ENCODE data around the gene HDAC4.
A peak's percentile ranks its signal among the peaks of the same experiment; 100 is the strongest.
"Not testable (repeated sequence)": the region's sequence is repeated elsewhere in the genome, so short reads cannot be mapped to it uniquely, and the experiment has no call there.

HDAC4 gene

DNA sequence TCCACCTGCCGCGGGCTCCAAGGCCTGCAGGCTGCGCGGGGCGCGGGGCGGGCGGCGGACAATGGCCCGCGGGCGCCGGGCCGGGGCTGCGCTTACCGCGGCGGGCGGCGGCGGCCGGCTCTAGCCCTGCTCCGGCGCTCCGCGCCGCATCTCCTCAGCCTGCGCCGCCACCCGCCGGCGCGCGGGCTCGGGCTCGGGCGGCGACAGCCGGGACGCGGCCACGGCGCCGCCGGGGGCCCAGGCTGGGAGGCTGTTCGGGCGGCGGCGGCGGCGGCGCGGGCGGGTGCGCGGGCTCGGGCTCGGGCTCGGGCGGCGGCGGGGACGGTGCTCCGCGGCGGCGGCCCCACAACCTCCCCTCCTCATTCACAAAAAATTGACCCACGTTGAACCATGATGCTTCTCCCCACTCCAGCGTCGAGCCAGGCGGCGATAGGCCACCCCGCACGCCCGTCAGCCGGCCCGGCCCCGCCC is at the start of gene HDAC4:
Gene HDAC4 (minus strand): TSS at position 425 of the 471 bp plus-strand sequence. CDS start 48,321 bp downstream, outside the sequence.
- peak within 1 kb of the TSS; percentile 80 for H3K4me3 ChIP-seq (ENCODE audit: low read depth, low read length)
- no peak for DNase-seq (ENCODE audit: low read depth)

DNA sequence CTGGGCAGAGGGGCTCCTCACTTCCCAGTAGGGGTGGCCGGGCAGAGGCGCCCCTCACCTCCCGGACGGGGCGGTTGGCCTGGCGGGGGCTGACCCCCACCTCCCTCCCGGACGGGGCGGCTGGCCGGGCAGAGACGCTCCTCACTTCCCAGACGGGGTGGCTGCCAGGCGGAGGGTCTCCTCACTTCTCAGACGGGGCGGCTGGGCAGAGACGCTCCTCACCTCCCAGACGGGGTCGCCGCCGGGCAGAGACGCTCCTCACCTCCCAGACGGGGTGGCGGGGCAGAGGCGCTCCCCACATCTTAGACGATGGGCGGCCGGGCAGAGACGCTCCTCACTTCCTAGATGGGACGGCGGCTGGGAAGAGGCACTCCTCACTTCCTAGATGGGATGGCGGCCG is 48.6 kb upstream of the HDAC4 start:
- not testable (repeated sequence) for DNase-seq (ENCODE audit: low read depth); H3K4me3 ChIP-seq (ENCODE audit: low read depth, low read length)

DNA sequence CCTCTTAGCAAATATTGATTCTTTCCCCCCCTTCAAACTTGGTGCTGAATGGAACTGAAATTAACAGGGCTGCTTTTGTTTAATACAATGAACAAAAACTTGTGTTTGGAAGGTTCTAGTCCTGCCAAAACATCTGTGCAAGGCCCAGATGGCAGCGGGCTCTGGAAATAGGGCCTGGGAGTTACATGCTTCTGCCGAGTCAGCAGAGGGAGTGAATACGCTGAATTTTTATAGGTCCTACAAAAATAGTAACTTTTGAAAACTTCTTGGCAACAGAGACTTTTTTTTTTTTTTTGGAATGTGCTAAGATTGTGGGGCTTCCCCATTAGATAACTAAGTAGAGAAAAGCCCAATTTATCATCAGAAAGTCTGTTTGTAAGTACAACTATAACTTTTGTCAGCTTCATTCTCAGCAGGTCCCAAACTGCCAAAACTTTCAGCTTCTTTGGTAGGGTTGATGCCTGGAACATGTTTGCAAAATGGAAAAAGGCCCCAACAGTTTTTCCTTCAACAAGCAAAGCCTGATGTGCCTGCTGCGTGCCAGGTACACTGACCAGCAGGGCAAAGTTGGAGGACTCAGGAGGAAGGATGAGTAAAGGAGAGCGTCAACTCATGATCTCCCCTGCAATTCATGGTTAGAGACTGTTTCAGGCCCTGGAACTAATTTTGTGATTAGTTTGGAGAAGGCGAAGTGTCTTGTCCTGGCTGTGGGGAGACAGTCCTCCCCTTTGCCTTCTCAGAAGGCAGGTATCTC is 45.1 kb upstream of the HDAC4 start:
- no peak overlapping the region for H3K4me3 ChIP-seq (ENCODE audit: low read depth, low read length)
- no peak for DNase-seq (ENCODE audit: low read depth)

DNA sequence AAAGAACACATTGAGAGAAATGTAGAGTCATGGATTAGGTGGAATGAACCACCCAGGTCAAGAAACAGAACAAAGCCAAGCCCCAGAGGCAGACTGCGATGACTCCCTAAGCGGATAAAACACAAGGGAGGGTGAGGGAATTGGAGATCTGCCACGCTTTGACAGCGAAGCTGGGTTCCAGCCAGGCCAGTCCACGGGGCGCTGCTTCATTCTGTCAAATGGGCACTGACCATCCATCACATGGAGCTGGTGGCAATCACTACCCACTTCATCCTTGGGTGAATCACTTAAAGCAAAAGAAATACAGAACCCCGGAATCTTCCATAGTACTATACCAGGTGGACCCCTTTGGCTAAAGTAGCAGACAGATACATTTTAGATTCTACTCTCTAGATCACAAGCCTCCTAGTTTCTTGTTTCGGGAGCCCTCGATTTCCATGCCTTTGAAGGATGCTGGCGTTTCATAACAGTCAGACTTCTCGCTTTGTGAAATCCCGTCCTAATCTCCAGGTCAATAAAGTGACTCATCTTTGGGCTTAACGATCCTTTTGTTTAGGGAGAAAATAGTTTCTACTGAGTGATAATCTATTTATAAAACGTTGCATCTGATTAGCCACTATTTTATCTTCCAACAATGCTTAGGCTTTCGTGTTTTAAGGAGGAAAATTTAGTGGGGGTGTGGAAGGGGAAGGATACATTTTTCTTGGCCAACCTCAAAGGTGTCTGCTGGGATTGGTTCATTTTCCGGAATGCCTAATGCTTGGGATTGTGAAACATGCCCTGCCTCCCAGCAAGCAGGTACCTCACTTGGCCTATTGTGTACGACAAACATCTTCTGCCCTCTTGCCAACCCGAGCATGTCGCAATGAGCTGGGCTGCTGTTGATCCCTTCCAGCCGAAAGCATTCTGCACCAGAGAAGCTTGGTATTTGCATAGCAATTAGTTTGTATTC is 44.1 kb upstream of the HDAC4 start:
- no peak overlapping the region for H3K4me3 ChIP-seq (ENCODE audit: low read depth, low read length)
- DNase-seq (ENCODE audit: low read depth): no peak

DNA sequence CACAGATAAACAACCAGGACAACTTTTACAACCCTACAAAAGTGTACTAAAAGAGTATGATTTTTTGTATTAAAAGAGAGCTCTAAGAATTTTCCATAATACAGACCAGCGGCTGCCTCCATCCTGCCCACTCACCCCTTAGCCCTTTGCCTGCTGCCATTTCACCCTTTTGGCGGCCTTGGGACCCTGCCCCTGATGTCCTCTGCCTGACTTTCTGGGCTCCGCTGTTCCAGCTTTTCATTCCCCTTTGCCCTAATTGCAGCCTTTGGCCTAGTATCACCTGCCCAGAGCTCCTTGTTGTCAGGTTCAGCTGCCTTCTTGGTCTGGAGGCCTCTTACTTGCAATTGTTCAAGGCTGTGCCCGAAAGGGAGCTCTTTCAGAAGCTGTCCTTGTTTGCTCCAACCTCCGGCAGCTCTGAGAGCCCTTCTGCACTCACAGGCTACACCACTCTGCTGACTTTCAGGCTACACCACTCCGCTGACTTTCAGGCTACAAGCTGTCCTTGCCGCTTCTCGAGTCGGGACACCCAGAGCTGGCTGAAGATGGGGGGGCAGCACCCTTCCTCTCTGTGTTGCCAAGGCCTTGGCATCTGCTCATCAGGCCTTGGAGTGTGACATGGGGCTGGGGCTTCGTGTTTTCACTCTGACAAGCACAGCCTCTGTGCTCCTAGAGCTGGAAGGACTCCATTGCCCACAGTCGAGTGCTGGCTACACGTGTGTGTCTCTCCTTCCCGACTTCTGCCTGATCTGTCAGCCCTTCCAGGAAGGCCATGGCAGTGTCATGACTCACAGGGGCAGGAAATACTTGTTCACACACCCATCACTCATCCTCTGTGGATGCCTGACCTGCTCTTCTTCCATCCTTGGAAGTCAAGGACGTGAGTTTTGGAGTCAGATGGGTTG is 43.1 kb upstream of the HDAC4 start:
- DNase-seq (ENCODE audit: low read depth): no peak
- H3K4me3 ChIP-seq (ENCODE audit: low read depth, low read length): no peak overlapping the region

GRCh38 chr2:239443102-239443620 is 42.3 kb upstream of the HDAC4 start:
- DNase-seq (ENCODE audit: low read depth): no peak
- H3K4me3 ChIP-seq (ENCODE audit: low read depth, low read length): no peak overlapping the region

DNA sequence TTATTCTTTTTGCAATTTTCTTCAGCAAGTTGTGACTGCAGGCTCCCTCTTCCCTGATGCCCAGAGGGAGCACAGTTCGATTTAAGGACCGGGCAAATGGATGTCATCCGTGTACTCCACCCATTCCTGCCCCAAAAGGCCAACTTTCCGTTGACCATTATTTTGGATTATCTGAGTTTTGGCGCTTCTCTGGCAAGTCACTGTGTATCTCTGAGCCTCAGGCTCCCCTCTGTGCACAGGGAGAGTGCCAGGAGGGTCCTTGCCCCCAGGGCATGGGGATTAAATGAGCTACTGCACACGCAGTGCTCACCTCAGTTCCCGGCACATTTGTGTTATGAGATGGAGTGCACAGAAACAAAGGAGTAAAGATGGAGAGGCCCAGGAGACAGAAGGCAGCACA is 41.4 kb upstream of the HDAC4 start:
- DNase-seq (ENCODE audit: low read depth): no peak
- H3K4me3 ChIP-seq (ENCODE audit: low read depth, low read length): no peak overlapping the region

GRCh38 chr2:239441261-239442078 is 40.6 kb upstream of the HDAC4 start:
- DNase-seq (ENCODE audit: low read depth): no peak
- no peak overlapping the region for H3K4me3 ChIP-seq (ENCODE audit: low read depth, low read length)

- no peak overlapping the region for H3K4me3 ChIP-seq (ENCODE audit: low read depth, low read length)
- no peak for DNase-seq (ENCODE audit: low read depth)
Observed at GRCh38 chr2:239440511-239440959, 39.7 kb upstream of the HDAC4 start.

GRCh38 chr2:239439754-239440315 is 39.0 kb upstream of the HDAC4 start:
- DNase-seq (ENCODE audit: low read depth): no peak
- no peak overlapping the region for H3K4me3 ChIP-seq (ENCODE audit: low read depth, low read length)

- no peak overlapping the region for H3K4me3 ChIP-seq (ENCODE audit: low read depth, low read length)
- DNase-seq (ENCODE audit: low read depth): no peak
Observed at GRCh38 chr2:239438995-239439753, 38.4 kb upstream of the HDAC4 start.

DNA sequence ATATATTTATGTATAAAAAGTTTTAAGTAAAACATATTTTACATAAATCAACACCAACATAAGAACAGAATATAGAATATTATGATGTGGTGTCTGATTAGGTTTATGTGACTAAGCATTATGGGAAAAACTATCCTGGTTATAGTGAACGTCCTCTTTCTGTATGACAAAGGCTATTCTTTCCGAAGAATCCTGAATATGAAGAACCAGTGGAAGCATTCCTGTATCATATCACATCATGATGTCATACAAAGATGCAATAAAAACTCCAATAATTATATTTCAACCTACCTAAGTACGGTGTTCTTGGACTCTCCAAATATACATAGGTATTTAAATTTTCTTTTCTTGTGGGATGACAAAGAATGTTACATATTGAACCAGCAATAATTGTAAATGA is 37.5 kb upstream of the HDAC4 start:
- no peak overlapping the region for H3K4me3 ChIP-seq (ENCODE audit: low read depth, low read length)
- no peak for DNase-seq (ENCODE audit: low read depth)

GRCh38 chr2:239436669-239437335 is 36.0 kb upstream of the HDAC4 start:
- H3K4me3 ChIP-seq (ENCODE audit: low read depth, low read length): no peak overlapping the region
- no peak for DNase-seq (ENCODE audit: low read depth)

DNA sequence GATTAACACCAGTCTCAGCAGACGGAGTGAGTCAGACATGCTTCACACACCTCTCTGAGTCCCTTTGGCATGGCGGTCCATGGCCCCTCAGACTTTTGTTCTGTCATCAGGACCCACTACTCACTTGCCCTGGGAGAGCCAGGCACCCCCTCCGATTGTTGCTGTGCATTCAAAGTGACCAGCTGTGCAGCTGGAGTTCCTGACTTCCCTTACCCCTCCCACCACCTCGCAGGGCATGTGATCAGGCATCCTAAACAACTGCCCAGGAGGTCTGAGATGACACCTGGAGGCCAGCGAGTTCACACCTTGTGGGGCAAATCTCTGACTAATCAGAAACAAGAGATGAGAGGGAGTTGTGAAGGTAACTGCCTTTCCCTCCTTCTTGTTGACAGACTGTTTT is 35.3 kb upstream of the HDAC4 start:
- DNase-seq (ENCODE audit: low read depth): no peak
- no peak overlapping the region for H3K4me3 ChIP-seq (ENCODE audit: low read depth, low read length)

DNA sequence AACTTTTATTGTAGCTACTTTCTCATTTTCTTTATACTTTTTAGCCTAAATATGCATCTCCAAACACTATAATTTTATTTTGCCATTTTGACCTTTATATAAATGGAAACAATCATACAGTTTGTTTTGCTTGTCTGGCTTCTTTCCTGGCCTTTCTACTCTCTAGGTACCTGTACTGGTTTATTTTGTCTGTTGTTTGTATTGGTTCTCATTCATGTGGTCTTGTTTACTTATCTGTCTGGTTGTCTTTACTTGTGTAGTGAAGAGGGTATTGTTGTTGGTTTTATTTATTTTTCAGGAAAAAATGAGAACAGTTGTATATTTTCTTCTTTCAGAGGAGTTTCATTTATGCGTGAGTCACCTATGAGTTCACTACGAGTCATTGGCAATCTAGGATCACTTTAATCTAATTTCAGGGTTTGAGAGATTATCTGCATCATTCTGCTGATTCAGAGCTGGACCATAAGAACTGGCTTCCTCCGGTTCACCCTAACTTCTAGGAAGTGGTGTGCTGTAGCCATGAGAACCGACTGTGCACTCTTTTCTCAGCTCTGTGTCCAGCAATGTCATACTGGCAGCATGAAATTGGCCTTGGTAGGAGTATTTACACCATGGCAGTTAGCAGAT is 33.1 kb upstream of the HDAC4 start:
- no peak overlapping the region for H3K4me3 ChIP-seq (ENCODE audit: low read depth, low read length)
- peak; percentile 19 for DNase-seq (ENCODE audit: low read depth)

DNA sequence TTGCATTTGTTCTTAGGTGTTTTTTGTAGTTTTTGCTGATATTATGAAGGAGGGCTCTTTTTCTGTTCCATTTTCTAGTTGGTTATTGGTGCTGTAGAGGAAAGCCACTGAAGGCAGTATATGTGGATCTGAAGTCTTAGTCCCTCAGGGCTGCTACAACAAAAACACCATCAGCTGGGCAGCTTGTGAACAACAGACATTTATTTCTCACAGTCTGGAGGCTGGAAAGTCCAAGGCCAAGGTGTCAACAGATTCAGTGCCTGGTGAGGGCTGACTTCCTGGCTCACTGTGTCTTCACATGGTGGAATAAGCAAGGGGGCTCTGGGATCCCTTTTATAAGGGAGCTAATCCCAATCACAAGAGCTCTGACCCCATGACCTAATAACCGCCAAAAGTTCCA is 31.4 kb upstream of the HDAC4 start:
- H3K4me3 ChIP-seq (ENCODE audit: low read depth, low read length): no peak overlapping the region
- no peak for DNase-seq (ENCODE audit: low read depth)

Data from skeletal muscle cell (primary cell).